SJSA1 (cell line): ENCODE data around the gene TJP1. TPM values are rescaled to one million over a fixed set of nuclear protein-coding genes. Genes with fewer than 3 reads are reported as not detected.
"Not testable (repeated sequence)": the region's sequence is repeated elsewhere in the genome, so short reads cannot be mapped to it uniquely, and the experiment has no call there.

Experiments
- DNase-seq, 2 experiments: peaks; one replicate each; pipeline ENCODE4 v3.0.0-alpha.2; 2015 to 2020; ENCODE audit warnings: low spot score in 2 of 2, low read depth in 1 of 2
- H3K27ac ChIP-seq: fragments of 250-450 bp; sonication (Bioruptor Pico); 2 replicates; pipeline ENCODE4 v1.5.1; 2020; ENCODE audit warnings: mild to moderate bottlenecking, moderate library complexity
- H3K27me3 ChIP-seq: fragments of 250-450 bp; sonication (Bioruptor Pico); replicated peaks from 2 replicates; pipeline ENCODE4 v1.5.1; 2020; ENCODE audit warnings: mild to moderate bottlenecking, moderate library complexity
- H3K36me3 ChIP-seq: fragments of 250-450 bp; sonication (Bioruptor Pico); 2 replicates; pipeline ENCODE4 v1.5.1; 2020; ENCODE audit warnings: mild to moderate bottlenecking
- H3K4me1 ChIP-seq: fragments of 250-450 bp; sonication (Bioruptor Pico); replicated peaks from 2 replicates; pipeline ENCODE4 v1.6.1; 2021; ENCODE audit warnings: mild to moderate bottlenecking
- H3K4me3 ChIP-seq: fragments of 250-450 bp; sonication (Bioruptor Pico); 2 replicates; pipeline ENCODE4 v1.5.1; 2020; ENCODE audit warnings: mild to moderate bottlenecking
- H3K9me3 ChIP-seq: fragments of 250-450 bp; sonication (Bioruptor Pico); replicated peaks from 2 replicates; pipeline ENCODE4 v1.5.1; 2020; ENCODE audit warnings: mild to moderate bottlenecking
- total RNA-seq: library from RNA; depleted of rRNA; stranded (reverse); fragments of >200 nt; shearing (Covaris generic); gene quantifications from 2 replicates; pipeline ENCODE4 v1.2.3, GENCODE V29; 2014

Gene TJP1
- total RNA-seq, 1 experiment from 2014 or later = 70.1 TPM

- no peak for DNase-seq
- no peak overlapping the region for H3K27ac ChIP-seq
- peaks cover 54% of the 10 kb centered on the region for H3K4me1 ChIP-seq
- H3K4me3 ChIP-seq = no peak overlapping the region
- 0 out of 2 replicates have a peak, but pooled peaks cover 3% of the 10 kb centered on the region for H3K9me3 ChIP-seq
- H3K27me3 ChIP-seq = no peaks in the 10 kb centered on the region
- peaks cover 6% of the 10 kb centered on the region for H3K36me3 ChIP-seq
Observed at GRCh38 chr15:29778382-29778781, 43.9 kb downstream of the TJP1 start.

GRCh38 chr15:29776859-29777258 is 45.4 kb downstream of the TJP1 start:
- peak overlapping the region; percentile 83; the same call in 1 of the 2 replicates for H3K27ac ChIP-seq
- no peak overlapping the region for H3K4me3 ChIP-seq
- peaks cover 12% of the 10 kb centered on the region for H3K36me3 ChIP-seq
- H3K4me1 ChIP-seq = peaks cover 56% of the 10 kb centered on the region
- no peak for DNase-seq
- H3K27me3 ChIP-seq = no peaks in the 10 kb centered on the region
- 0 out of 2 replicates have a peak, but pooled peaks cover 3% of the 10 kb centered on the region for H3K9me3 ChIP-seq

- Histone ChIP-seq H3K4me3 (no peak overlapping the region), H3K36me3 (peaks cover 21% of the 10 kb centered on the region), H3K27me3 (no peaks in the 10 kb centered on the region), H3K9me3 (peaks cover 2% of the 10 kb centered on the region; the same call in 1 of the 2 replicates), H3K27ac (peak overlapping the region; percentile 83), H3K4me1 (peaks cover 68% of the 10 kb centered on the region)
- peak; percentile 73 to 77 for DNase-seq
Observed at GRCh38 chr15:29774900-29775299, 47.4 kb downstream of the TJP1 start.

- no peak for DNase-seq
- H3K36me3 ChIP-seq = peaks cover 32% of the 10 kb centered on the region
- H3K27me3 ChIP-seq = no peaks in the 10 kb centered on the region
- peak overlapping the region; percentile 83 for H3K27ac ChIP-seq
- peaks cover 2% of the 10 kb centered on the region; the same call in 1 of the 2 replicates for H3K9me3 ChIP-seq
- peaks cover 68% of the 10 kb centered on the region for H3K4me1 ChIP-seq
- H3K4me3 ChIP-seq = no peak overlapping the region
Observed at GRCh38 chr15:29773816-29774215, 48.5 kb downstream of the TJP1 start.

GRCh38 chr15:29773000-29773399 is 49.3 kb downstream of the TJP1 start:
- Histone ChIP-seq H3K27ac (no peak overlapping the region), H3K4me3 (no peak overlapping the region), H3K4me1 (peaks cover 68% of the 10 kb centered on the region), H3K27me3 (no peaks in the 10 kb centered on the region), H3K36me3 (peaks cover 40% of the 10 kb centered on the region), H3K9me3 (peaks cover 2% of the 10 kb centered on the region; the same call in 1 of the 2 replicates)
- DNase-seq = no peak

- no peak overlapping the region for H3K4me3 ChIP-seq
- peaks cover 2% of the 10 kb centered on the region; the same call in 1 of the 2 replicates for H3K9me3 ChIP-seq
- H3K36me3 ChIP-seq = peaks cover 60% of the 10 kb centered on the region
- peak overlapping the region; percentile 47 for H3K27ac ChIP-seq
- peaks cover 46% of the 10 kb centered on the region for H3K4me1 ChIP-seq
- H3K27me3 ChIP-seq = no peaks in the 10 kb centered on the region
- DNase-seq = peak in 1 of 2 experiments; percentile 59
Observed at GRCh38 chr15:29770796-29771195, 51.5 kb downstream of the TJP1 start.

GRCh38 chr15:29765898-29766527 is 56.3 kb downstream of the TJP1 start:
- no peak for DNase-seq
- H3K4me3 ChIP-seq = no peak overlapping the region
- no peak overlapping the region for H3K27ac ChIP-seq
- H3K36me3 ChIP-seq = peaks cover 95% of the 10 kb centered on the region
- H3K27me3 ChIP-seq = no peaks in the 10 kb centered on the region
- H3K4me1 ChIP-seq = peaks cover 6% of the 10 kb centered on the region
- H3K9me3 ChIP-seq = peaks cover under 1% of the 10 kb centered on the region; the same call in 1 of the 2 replicates

- peaks cover 99% of the 10 kb centered on the region for H3K36me3 ChIP-seq
- no peak overlapping the region for H3K27ac ChIP-seq
- peaks cover 3% of the 10 kb centered on the region; the same call in 1 of the 2 replicates for H3K4me1 ChIP-seq
- H3K4me3 ChIP-seq = no peak overlapping the region
- DNase-seq = no peak
- no peaks in the 10 kb centered on the region for H3K27me3 ChIP-seq
- H3K9me3 ChIP-seq = no peaks in the 10 kb centered on the region
Observed at GRCh38 chr15:29765234-29765841, 56.9 kb downstream of the TJP1 start.

GRCh38 chr15:29759596-29759995 is 62.7 kb downstream of the TJP1 start:
- DNase-seq = no peak
- no peaks in the 10 kb centered on the region for H3K9me3 ChIP-seq
- H3K27me3 ChIP-seq = no peaks in the 10 kb centered on the region
- H3K4me3 ChIP-seq = no peak overlapping the region
- H3K4me1 ChIP-seq = no peaks in the 10 kb centered on the region
- no peak overlapping the region for H3K27ac ChIP-seq
- peaks cover 94% of the 10 kb centered on the region for H3K36me3 ChIP-seq

- no peak for DNase-seq
- Histone ChIP-seq H3K27me3 (no peaks in the 10 kb centered on the region), H3K27ac (no peak overlapping the region), H3K36me3 (peaks cover 73% of the 10 kb centered on the region), H3K9me3 (no peaks in the 10 kb centered on the region), H3K4me1 (no peaks in the 10 kb centered on the region), H3K4me3 (no peak overlapping the region)
Observed at GRCh38 chr15:29756358-29757267, 65.7 kb downstream of the TJP1 start.

- DNase-seq, H3K4me3 ChIP-seq: not testable (repeated sequence)
Observed at GRCh38 chr15:29754009-29754408, 68.3 kb downstream of the TJP1 start.

GRCh38 chr15:29753506-29753905 is 68.8 kb downstream of the TJP1 start:
- no peak for DNase-seq
- Histone ChIP-seq H3K4me3 (no peak overlapping the region), H3K27ac (no peak overlapping the region), H3K27me3 (no peaks in the 10 kb centered on the region), H3K9me3 (no peaks in the 10 kb centered on the region), H3K36me3 (peaks cover 64% of the 10 kb centered on the region), H3K4me1 (peaks cover 10% of the 10 kb centered on the region)

More at GRCh38 chr15:29754009-29754408, 68.3 kb downstream of the TJP1 start:
- H3K27me3 ChIP-seq, H3K9me3 ChIP-seq, H3K27ac ChIP-seq, H3K4me1 ChIP-seq: not testable (repeated sequence)
- H3K36me3 ChIP-seq = peaks cover 68% of the 10 kb centered on the region

- DNase-seq = no peak
- peaks cover 49% of the 10 kb centered on the region for H3K36me3 ChIP-seq
- H3K27ac ChIP-seq = no peak overlapping the region
- no peaks in the 10 kb centered on the region for H3K27me3 ChIP-seq
- H3K9me3 ChIP-seq = no peaks in the 10 kb centered on the region
- H3K4me3 ChIP-seq = no peak overlapping the region
- H3K4me1 ChIP-seq = peaks cover 10% of the 10 kb centered on the region
Observed at GRCh38 chr15:29750754-29751153, 71.5 kb downstream of the TJP1 start.
